GM23248 (cell line): ENCODE measurements around the gene GAGE12H. TPM values are rescaled to one million over a fixed set of nuclear protein-coding genes. Genes with fewer than 3 reads are reported as not detected.
A peak's percentile ranks its signal among the peaks of the same experiment; 100 is the strongest.

Experiments
- DNase-seq: peaks from one replicate; pipeline ENCODE4 v3.0.0-alpha.2; 2015
- H2AFZ ChIP-seq: fragments of 200-600 bp; sonication (generic); 2 replicates; pipeline ENCODE4 v1.6.1; 2016; ENCODE audit warnings: antibody characterized with exemption
- H3F3A ChIP-seq: fragments of 200-600 bp; sonication (generic); 2 replicates; pipeline ENCODE4 v1.6.1; 2016; ENCODE audit warnings: mild to moderate bottlenecking, antibody characterized with exemption, mixed run types; ENCODE audit not compliant: insufficient read depth
- H3K27ac ChIP-seq: fragments of 200-600 bp; sonication (generic); 2 replicates; pipeline ENCODE4 v1.5.1; 2016; ENCODE audit warnings: mild to moderate bottlenecking
- H3K27me3 ChIP-seq: fragments of 200-600 bp; sonication (generic); replicated peaks from 2 replicates; pipeline ENCODE4 v1.6.1; 2016; ENCODE audit warnings: mild to moderate bottlenecking; ENCODE audit not compliant: insufficient read depth
- H3K36me3 ChIP-seq: fragments of 200-600 bp; sonication (generic); 2 replicates; pipeline ENCODE4 v1.6.1; 2016; ENCODE audit warnings: low read depth, mild to moderate bottlenecking
- H3K4me1 ChIP-seq: fragments of 200-600 bp; sonication (generic); 2 replicates; pipeline ENCODE4 v1.6.1; 2016; ENCODE audit warnings: mild to moderate bottlenecking; ENCODE audit not compliant: insufficient read depth
- H3K4me2 ChIP-seq: fragments of 200-600 bp; sonication (generic); one replicate; pipeline ENCODE4 v1.6.1; 2016; ENCODE audit warnings: mild to moderate bottlenecking; ENCODE audit not compliant: unreplicated experiment
- H3K4me3 ChIP-seq: fragments of 200-600 bp; sonication (generic); 2 replicates; pipeline ENCODE4 v1.5.1; 2016; ENCODE audit warnings: mild to moderate bottlenecking
- H3K79me2 ChIP-seq: fragments of 200-600 bp; sonication (generic); 2 replicates; pipeline ENCODE4 v1.6.1; 2016; ENCODE audit warnings: mild to moderate bottlenecking; ENCODE audit not compliant: insufficient read depth
- H3K9ac ChIP-seq: fragments of 200-600 bp; sonication (generic); 2 replicates; pipeline ENCODE4 v1.6.1; 2016; ENCODE audit warnings: mild to moderate bottlenecking
- H3K9me2 ChIP-seq: fragments of 200-600 bp; sonication (generic); 2 replicates; pipeline ENCODE4 v1.6.1; 2016; ENCODE audit warnings: mixed run types, mild to moderate bottlenecking, moderate library complexity; ENCODE audit not compliant: insufficient read depth
- H3K9me3 ChIP-seq: fragments of 200-600 bp; sonication (generic); one replicate; pipeline ENCODE4 v1.6.1; 2017; ENCODE audit warnings: low read depth
- H4K20me1 ChIP-seq: fragments of 200-600 bp; sonication (generic); 2 replicates; pipeline ENCODE4 v1.6.0; 2016; ENCODE audit not compliant: insufficient read depth
- EZH2 ChIP-seq: fragments of 200-600 bp; sonication (generic); IDR thresholded peaks from 2 replicates; pipeline ENCODE4 v1.6.1; 2018; ENCODE audit warnings: antibody characterized with exemption, mild to moderate bottlenecking; ENCODE audit not compliant: insufficient read depth, poor library complexity, severe bottlenecking
- EZH2phosphoT487 ChIP-seq: fragments of 200-600 bp; sonication (generic); IDR thresholded peaks from 2 replicates; pipeline ENCODE4 v1.6.1; 2018; ENCODE audit warnings: antibody characterized with exemption, moderate library complexity, mild to moderate bottlenecking, low read depth; ENCODE audit not compliant: insufficient read depth
- WGBS, 2 experiments: methylation state at CpG; one replicate each; pipeline ENCODE4 v1.1.6; 2015 to 2017; ENCODE audit warnings: low lambda C conversion rate in 2 of 2, low coverage in 1 of 2; ENCODE audit errors: missing lambda C conversion rate in 2 of 2; 5-methylcytosine and 5-hydroxymethylcytosine counted together
- in situ Hi-C: fragments of 300-500 bp; cut with MboI; formaldehyde crosslinking; loops from 2 replicates; pipeline ENCODE4 v1.15.0; 2020
- polyA plus RNA-seq: library from polyadenylated mRNA; unstranded; fragments of >200 nt; fragmentation: Nextera tagmentation; extraction: Ambion mirVana; gene quantifications from 2 replicates; pipeline ENCODE4 v1.2.1, GENCODE V29; 2016
- small RNA-seq: library from RNA; depleted of rRNA; stranded (forward); fragments of <200 nt; gene quantifications from one replicate; pipeline ENCODE3, GENCODE V24; 2014; ENCODE audit warnings: low read depth, low replicate concordance
- total RNA-seq: library from RNA; depleted of rRNA; stranded (reverse); fragments of >200 nt; shearing (Covaris generic); gene quantifications from 2 replicates; pipeline ENCODE4 v1.2.3, GENCODE V29; 2014; rRNA removed

Gene GAGE12H
- total and polyA plus RNA-seq, 2 experiments from 2014 or later: not detected

- Histone ChIP-seq H3K9me3 (no peaks in the 10 kb centered on the region), H2AFZ (no peak overlapping the region), H3K4me2 (no peak overlapping the region), H3K27ac (no peak overlapping the region), H3F3A (no peaks in the 10 kb centered on the region), H3K4me1 (no peaks in the 10 kb centered on the region), H3K9me2 (no peaks in the 10 kb centered on the region), H3K79me2 (no peaks in the 10 kb centered on the region), H3K4me3 (no peak overlapping the region), H3K36me3 (no peaks in the 10 kb centered on the region), H3K27me3 (no peaks in the 10 kb centered on the region), H3K9ac (no peak overlapping the region), H4K20me1 (no peaks in the 10 kb centered on the region)
- TF ChIP-seq EZH2phosphoT487 (no peak), EZH2 (no peak)
- in situ Hi-C loops: no loop called here
- no peak for DNase-seq
- 33 to 38% methylated on average over 6 to 7 of the region's 7 CpGs for WGBS, 2 experiments
Observed at GRCh38 chrX:49610718-49611310, 31.1 kb downstream of the GAGE12H start.

- Histone ChIP-seq H2AFZ (no peak overlapping the region), H3K9ac (no peak overlapping the region), H3F3A (no peaks in the 10 kb centered on the region), H3K36me3 (no peaks in the 10 kb centered on the region), H3K27ac (no peak overlapping the region), H3K79me2 (no peaks in the 10 kb centered on the region), H3K4me2 (no peak overlapping the region), H3K27me3 (no peaks in the 10 kb centered on the region), H4K20me1 (no peaks in the 10 kb centered on the region), H3K4me1 (no peaks in the 10 kb centered on the region), H3K9me3 (no peaks in the 10 kb centered on the region), H3K9me2 (no peaks in the 10 kb centered on the region), H3K4me3 (no peak overlapping the region)
- 78 to 85% methylated on average over 1 to 2 of the region's 2 CpGs for WGBS, 2 experiments
- in situ Hi-C loops: no loop called here
- no peak for TF ChIP-seq EZH2
- TF ChIP-seq EZH2phosphoT487: no peak
- no peak for DNase-seq
Observed at GRCh38 chrX:49618574-49618973, 38.8 kb downstream of the GAGE12H start.

- H3K27me3 ChIP-seq: no peaks in the 10 kb centered on the region
- no peak overlapping the region for H2AFZ ChIP-seq
- no peaks in the 10 kb centered on the region for H3F3A ChIP-seq
- H3K4me3 ChIP-seq: no peak overlapping the region
- H3K9me3 ChIP-seq: no peaks in the 10 kb centered on the region
- H3K4me1 ChIP-seq: no peaks in the 10 kb centered on the region
- no peak for TF ChIP-seq EZH2
- TF ChIP-seq EZH2phosphoT487: no peak
- H3K36me3 ChIP-seq: no peaks in the 10 kb centered on the region
- H3K9me2 ChIP-seq: no peaks in the 10 kb centered on the region
- H3K4me2 ChIP-seq: no peak overlapping the region
- H3K79me2 ChIP-seq: no peaks in the 10 kb centered on the region
- H4K20me1 ChIP-seq: no peaks in the 10 kb centered on the region
- in situ Hi-C loops: no loop called here
- H3K27ac ChIP-seq: no peak overlapping the region
- H3K9ac ChIP-seq: no peak overlapping the region
- 10% methylated on average over 15 to 29 of the region's 33 CpGs for WGBS, 2 experiments
- DNase-seq: peak; percentile 4
Observed at GRCh38 chrX:49627086-49627777, 47.5 kb downstream of the GAGE12H start.

Small RNA genes lying within 50 kb of the gene (small RNA-seq; reads per million reads assigned to genes)
- gene GAGE12B: not detected

Other genes with a start within 250 kb of the GAGE12H start
- not detected in 2 replicates for gene GAGE13, start 248.4 kb upstream of the GAGE12H start, total RNA-seq
- gene GAGE13, start 248.4 kb upstream of the GAGE12H start, polyA plus RNA-seq: not detected in 2 replicates
- gene GAGE12C, start 47.8 kb upstream of the GAGE12H start, total RNA-seq: not detected in 2 replicates
- not detected in 2 replicates for gene GAGE12C, start 47.8 kb upstream of the GAGE12H start, polyA plus RNA-seq
- gene GAGE12D, start 38.2 kb upstream of the GAGE12H start, total RNA-seq: not detected in 2 replicates
- gene GAGE12D, start 38.2 kb upstream of the GAGE12H start, polyA plus RNA-seq: not detected in 2 replicates
- not detected in 2 replicates for gene GAGE12E, start 28.7 kb upstream of the GAGE12H start, total RNA-seq
- gene GAGE12E, start 28.7 kb upstream of the GAGE12H start, polyA plus RNA-seq: not detected in 2 replicates
- gene GAGE12F, start 19.1 kb upstream of the GAGE12H start, total RNA-seq: not detected in 2 replicates
- not detected in 2 replicates for gene GAGE12F, start 19.1 kb upstream of the GAGE12H start, polyA plus RNA-seq
- not detected in 2 replicates for gene GAGE12G, start 9.5 kb upstream of the GAGE12H start, total RNA-seq
- not detected in 2 replicates for gene GAGE12G, start 9.5 kb upstream of the GAGE12H start, polyA plus RNA-seq
- not detected in 2 replicates for gene GAGE2A, start 9.5 kb downstream of the GAGE12H start, total RNA-seq
- not detected in 2 replicates for gene GAGE2A, start 9.5 kb downstream of the GAGE12H start, polyA plus RNA-seq
- gene GAGE1, start 19.1 kb downstream of the GAGE12H start, total RNA-seq: not detected in 2 replicates
- not detected in 2 replicates for gene GAGE1, start 19.1 kb downstream of the GAGE12H start, polyA plus RNA-seq
- not detected in 2 replicates for gene PAGE1, start 116.0 kb downstream of the GAGE12H start, total RNA-seq
- gene PAGE1, start 116.0 kb downstream of the GAGE12H start, polyA plus RNA-seq: not detected in 2 replicates
- gene PAGE4, start 249.4 kb downstream of the GAGE12H start, total RNA-seq: not detected in 2 replicates
- not detected in 2 replicates for gene PAGE4, start 249.4 kb downstream of the GAGE12H start, polyA plus RNA-seq